Breast epithelium (tissue), 4 donors: ENCODE data around the gene PABPC1L. TPM values are rescaled to one million over a fixed set of nuclear protein-coding genes. Genes with fewer than 3 reads are reported as not detected.
"Not testable (repeated sequence)": the region's sequence is repeated elsewhere in the genome, so short reads cannot be mapped to it uniquely, and the experiment has no call there.

Source experiments
- DNase-seq, 2 donors: peaks; one replicate each; pipeline ENCODE4 v3.0.0-alpha.2; 2019; ENCODE audit warnings: low spot score in 2 of 2
- H3K27ac ChIP-seq, 2 donors: fragments of 200-600 bp; sonication (generic) in 1 of 2; one replicate each; pipeline ENCODE4 v1.5.1; 2016 to 2019; ENCODE audit warnings: mild to moderate bottlenecking in 1 of 2
- H3K27me3 ChIP-seq, 2 donors: fragments of 200-600 bp; sonication (generic) in 1 of 2; one replicate each; pipeline versions ENCODE4 v1.5.1 to v1.6.0; 2017 to 2019; ENCODE audit warnings: control low read depth in 1 of 2, mild to moderate bottlenecking in 1 of 2
- H3K36me3 ChIP-seq: fragments of 200-600 bp; one replicate; pipeline ENCODE4 v1.5.1; 2019
- H3K4me1 ChIP-seq, 2 donors: fragments of 200-600 bp; sonication (generic); one replicate each; pipeline ENCODE4 v1.5.1; 2016 to 2019; ENCODE audit warnings: control low read depth in 1 of 2
- H3K4me3 ChIP-seq, 3 donors: fragments of 200-600 bp; sonication (generic); 1 replicate in 2 of 3; 2 replicates in 1 of 3; pipeline ENCODE4 v1.5.1; 2016 to 2019; ENCODE audit warnings: mild to moderate bottlenecking in 3 of 3, moderate library complexity in 2 of 3
- H3K9me3 ChIP-seq, 2 donors: fragments of 200-600 bp; sonication (generic) in 1 of 2; one replicate each; pipeline ENCODE4 v1.5.1; 2016 to 2019; ENCODE audit warnings: control low read depth in 1 of 2
- CTCF ChIP-seq, 3 donors: fragments of 450-650 bp; IDR thresholded peaks; one replicate each; pipeline ENCODE4 v1.5.1; 2016 to 2017; ENCODE audit warnings: antibody characterized with exemption in 3 of 3, mild to moderate bottlenecking in 3 of 3, moderate library complexity in 3 of 3
- POLR2A ChIP-seq: fragments of 450-650 bp; IDR thresholded peaks from one replicate; pipeline ENCODE4 v1.6.1; 2016; ENCODE audit warnings: antibody characterized with exemption, mild to moderate bottlenecking, moderate library complexity
- POLR2AphosphoS5 ChIP-seq, 3 donors: sonication (generic); formaldehyde crosslinking; IDR thresholded peaks; one replicate each; pipeline ENCODE4 v1.6.1; 2017; ENCODE audit warnings: antibody characterized with exemption in 3 of 3
- intact Hi-C: fragments of 100-400 bp; cut with DNase I; formaldehyde crosslinking; loops from one replicate; pipeline ENCODE4 v1.15.1; 2023; ENCODE audit warnings: low total_unique reads
- total RNA-seq, 3 donors: library from RNA; depleted of rRNA; stranded (reverse); fragments of >200 nt; gene quantifications; one replicate each; pipeline ENCODE4 v1.1.0, GENCODE V29; 2016

Gene PABPC1L
- total RNA-seq, result 10 to 100 TPM in 2 of 3 donors, 1 to 10 TPM in 1; 6.9 to 55.3 (median 28.8) TPM

- Histone ChIP-seq H3K36me3 (no peaks in the 10 kb centered on the region), H3K4me3 (peak within 1 kb of the TSS; percentile 55 to 85 (median 80)), H3K9me3 (no peaks in the 10 kb centered on the region), H3K27me3 (no peaks in the 10 kb centered on the region), H3K27ac (peak within 1 kb of the TSS in 1 of 2 donors; percentile 25), H3K4me1 (peaks cover 0 to 3% of the 10 kb centered on the region in 2 donors)
- intact Hi-C loops, result loop anchor here (5.0 kb wide), 1 partner anchor 898 kb away; no protein-coding TSS in a partner anchor
- no peak for TF ChIP-seq POLR2A
- TF ChIP-seq POLR2AphosphoS5 (IDR thresholded peaks at IDR 0.05), result no peak
- TF ChIP-seq CTCF (IDR thresholded peaks at IDR 0.05), result no peak
- peak in 1 of 2 donors; percentile 46 for DNase-seq
Measured at GRCh38 chr20:44909872-44910689, at the start of gene PABPC1L. Gene PABPC1L (plus strand): TSS chr20:44910060. CDS start chr20:44910144, 84 bp downstream.

GRCh38 chr20:44861531-44862006, 48.3 kb upstream of the PABPC1L start:
- Histone ChIP-seq H3K9me3 (no peaks in the 10 kb centered on the region), H3K4me1 (no peaks in the 10 kb centered on the region), H3K36me3 (no peaks in the 10 kb centered on the region), H3K27ac (peak overlapping the region in 1 of 2 donors; percentile 50), H3K4me3 (no peak overlapping the region), H3K27me3 (no peaks in the 10 kb centered on the region)
- no peak for TF ChIP-seq POLR2A
- TF ChIP-seq POLR2AphosphoS5 (IDR thresholded peaks at IDR 0.05), result peak in 1 of 3 donors; percentile 53
- no peak for DNase-seq
- intact Hi-C loops, result loop anchor here (10.0 kb wide), 1 partner anchor 177 kb away; no protein-coding TSS in a partner anchor

GRCh38 chr20:44862286-44862685, 47.6 kb upstream of the PABPC1L start:
- Histone ChIP-seq H3K4me1 (no peaks in the 10 kb centered on the region), H3K4me3 (no peak overlapping the region), H3K36me3 (no peaks in the 10 kb centered on the region), H3K27ac (peak overlapping the region in 1 of 2 donors; percentile 80), H3K9me3 (no peaks in the 10 kb centered on the region), H3K27me3 (no peaks in the 10 kb centered on the region)
- TF ChIP-seq CTCF (IDR thresholded peaks at IDR 0.05) (no peak), POLR2AphosphoS5 (IDR thresholded peaks at IDR 0.05) (no peak), POLR2A (no peak)
- no peak for DNase-seq
- intact Hi-C loops, result loop anchor here (10.0 kb wide), 1 partner anchor 177 kb away; no protein-coding TSS in a partner anchor

GRCh38 chr20:44863365-44864084, 46.3 kb upstream of the PABPC1L start:
- not testable (repeated sequence) for H3K27ac ChIP-seq, H3K27me3 ChIP-seq, DNase-seq, H3K4me3 ChIP-seq, H3K36me3 ChIP-seq, H3K4me1 ChIP-seq, H3K9me3 ChIP-seq
- intact Hi-C loops, result loop anchor here (10.0 kb wide), 1 partner anchor 179 kb away; no protein-coding TSS in a partner anchor

GRCh38 chr20:44864493-44864892, 45.4 kb upstream of the PABPC1L start:
- H3K36me3 ChIP-seq, H3K4me3 ChIP-seq, H3K27me3 ChIP-seq, H3K27ac ChIP-seq, H3K9me3 ChIP-seq, H3K4me1 ChIP-seq, DNase-seq: not testable (repeated sequence)
- intact Hi-C loops, result loop anchor here (10.0 kb wide), 1 partner anchor 180 kb away; no protein-coding TSS in a partner anchor

- no peak for DNase-seq
- intact Hi-C loops, result loop anchor here (5.0 to 10.0 kb wide), 2 partner anchors 115 to 182 kb away; no protein-coding TSS in a partner anchor
- no peak for TF ChIP-seq CTCF (IDR thresholded peaks at IDR 0.05)
- TF ChIP-seq POLR2AphosphoS5 (IDR thresholded peaks at IDR 0.05), result no peak
- TF ChIP-seq POLR2A, result no peak
- no peak overlapping the region for H3K4me3 ChIP-seq
- no peaks in the 10 kb centered on the region for H3K27me3 ChIP-seq
- H3K9me3 ChIP-seq, result no peaks in the 10 kb centered on the region
- H3K27ac ChIP-seq, result no peak overlapping the region
- H3K4me1 ChIP-seq, result no peaks in the 10 kb centered on the region
- H3K36me3 ChIP-seq, result no peaks in the 10 kb centered on the region
Measured at GRCh38 chr20:44866703-44867335, 43.0 kb upstream of the PABPC1L start.
